Measurements from ENCODE around the gene DROSHA. TPM values are rescaled to one million over a fixed set of nuclear protein-coding genes. Genes with fewer than 3 reads are reported as not detected.
"Not testable (repeated sequence)": the region's sequence is repeated elsewhere in the genome, so short reads cannot be mapped to it uniquely, and the experiment has no call there.

DROSHA gene
- total RNA-seq, 2 experiments from 2014 or later = 59.6 to 66.1 TPM

- no peak overlapping the region for H3K4me3 Mint-ChIP-seq
- no peaks in the 10 kb centered on the region for H3K9me3 Mint-ChIP-seq
- peaks cover 50% of the 10 kb centered on the region for H3K36me3 Mint-ChIP-seq
- intact Hi-C loops (cut with micrococcal nuclease) = no loop called here
- no peaks in the 10 kb centered on the region for H3K27me3 Mint-ChIP-seq
- peaks cover 6% of the 10 kb centered on the region for H3K4me1 Mint-ChIP-seq (ENCODE audit: low read depth)
- no peak for DNase-seq
- CTCF ChIA-PET = no interaction called here
- H3K27ac Mint-ChIP-seq = no peak overlapping the region
- POLR2A ChIA-PET = no interaction called here
Measured at GRCh38 chr5:31554552-31554951, 22.7 kb upstream of the DROSHA start.

GRCh38 chr5:31553863-31554262 is 22.0 kb upstream of the DROSHA start:
- ChIA-PET POLR2A (no interaction called here), CTCF (no interaction called here)
- intact Hi-C loops (cut with micrococcal nuclease) = no loop called here
- peak overlapping the region; percentile 43 for H3K27ac Mint-ChIP-seq
- H3K36me3 Mint-ChIP-seq = peaks cover 50% of the 10 kb centered on the region
- H3K9me3 Mint-ChIP-seq = no peaks in the 10 kb centered on the region
- H3K4me1 Mint-ChIP-seq (ENCODE audit: low read depth) = peaks cover 9% of the 10 kb centered on the region
- no peak overlapping the region for H3K4me3 Mint-ChIP-seq
- no peak for DNase-seq
- no peaks in the 10 kb centered on the region for H3K27me3 Mint-ChIP-seq

- Mint-ChIP-seq H3K27ac (no peak overlapping the region), H3K4me3 (no peak overlapping the region), H3K36me3 (peaks cover 58% of the 10 kb centered on the region), H3K4me1 (ENCODE audit: low read depth) (peaks cover 14% of the 10 kb centered on the region), H3K9me3 (no peaks in the 10 kb centered on the region), H3K27me3 (no peaks in the 10 kb centered on the region)
- no peak for DNase-seq
- POLR2A ChIA-PET = no interaction called here
- intact Hi-C loops (cut with micrococcal nuclease) = no loop called here
- CTCF ChIA-PET = no interaction called here
Measured at GRCh38 chr5:31551878-31552277, 20.0 kb upstream of the DROSHA start.

- CTCF ChIA-PET, H3K27ac Mint-ChIP-seq: not testable (repeated sequence)
Measured at GRCh38 chr5:31549114-31549513, 17.2 kb upstream of the DROSHA start.

GRCh38 chr5:31537851-31538250 is 6.0 kb upstream of the DROSHA start:
- DNase-seq = no peak
- CTCF ChIA-PET = no interaction called here

More at GRCh38 chr5:31549114-31549513, 17.2 kb upstream of the DROSHA start:
- POLR2A ChIA-PET; DNase-seq; H3K27me3 Mint-ChIP-seq; H3K9me3 Mint-ChIP-seq; H3K4me3 Mint-ChIP-seq; intact Hi-C loops (cut with micrococcal nuclease): not testable (repeated sequence)
- Mint-ChIP-seq H3K36me3 (peaks cover 57% of the 10 kb centered on the region), H3K4me1 (ENCODE audit: low read depth) (peaks cover 12% of the 10 kb centered on the region)

GRCh38 chr5:31537349-31537748 is 5.5 kb upstream of the DROSHA start:
- Mint-ChIP-seq H3K4me1 (ENCODE audit: low read depth) (peaks cover 31% of the 10 kb centered on the region), H3K36me3 (peaks cover 24% of the 10 kb centered on the region), H3K27me3 (no peaks in the 10 kb centered on the region), H3K9me3 (no peaks in the 10 kb centered on the region), H3K4me3 (no peak overlapping the region), H3K27ac (no peak overlapping the region)
- POLR2A ChIA-PET = no interaction called here
- intact Hi-C loops (cut with micrococcal nuclease) = loop anchor here (10.0 kb wide), 1 partner anchor 777 kb away; the partner anchor contains the start of gene MTMR12
- DNase-seq = no peak
- CTCF ChIA-PET = no interaction called here

More at GRCh38 chr5:31537851-31538250, 6.0 kb upstream of the DROSHA start:
- H3K27ac Mint-ChIP-seq = no peak overlapping the region
- H3K9me3 Mint-ChIP-seq = no peaks in the 10 kb centered on the region
- POLR2A ChIA-PET = no interaction called here
- peaks cover 31% of the 10 kb centered on the region for H3K4me1 Mint-ChIP-seq (ENCODE audit: low read depth)
- H3K27me3 Mint-ChIP-seq = no peaks in the 10 kb centered on the region
- intact Hi-C loops (cut with micrococcal nuclease) = loop anchor here (10.0 kb wide), 1 partner anchor 777 kb away; the partner anchor contains the start of gene MTMR12
- H3K4me3 Mint-ChIP-seq = no peak overlapping the region
- H3K36me3 Mint-ChIP-seq = peaks cover 29% of the 10 kb centered on the region

GRCh38 chr5:31536873-31537272 is 5.0 kb upstream of the DROSHA start:
- Mint-ChIP-seq H3K27ac (no peak overlapping the region), H3K9me3 (no peaks in the 10 kb centered on the region), H3K36me3 (peaks cover 24% of the 10 kb centered on the region), H3K27me3 (no peaks in the 10 kb centered on the region), H3K4me3 (no peak overlapping the region), H3K4me1 (ENCODE audit: low read depth) (peaks cover 31% of the 10 kb centered on the region)
- CTCF ChIA-PET = no interaction called here
- intact Hi-C loops (cut with micrococcal nuclease) = loop anchor here (10.0 kb wide), 1 partner anchor 778 kb away; the partner anchor contains the start of gene MTMR12
- no peak for DNase-seq
- POLR2A ChIA-PET = no interaction called here

- no peak for DNase-seq
- intact Hi-C loops (cut with micrococcal nuclease) = loop anchor here (5.0 to 10.0 kb wide), 2 partner anchors 638 to 780 kb away; partner anchors contain the start of genes GOLPH3 and MTMR12
- POLR2A ChIA-PET = no interaction called here
- Mint-ChIP-seq H3K4me1 (ENCODE audit: low read depth) (peaks cover 48% of the 10 kb centered on the region), H3K4me3 (no peak overlapping the region), H3K27me3 (no peaks in the 10 kb centered on the region), H3K9me3 (no peaks in the 10 kb centered on the region), H3K36me3 (peaks cover 22% of the 10 kb centered on the region), H3K27ac (no peak overlapping the region)
- CTCF ChIA-PET = no interaction called here
Measured at GRCh38 chr5:31534527-31535046, 2.7 kb upstream of the DROSHA start.

- intact Hi-C loops (cut with micrococcal nuclease) = loop anchor here (5.0 to 10.0 kb wide), 2 partner anchors 641 to 783 kb away; partner anchors contain the start of genes GOLPH3 and MTMR12
- H3K4me3 Mint-ChIP-seq = peak overlapping the region; percentile 94
- H3K9me3 Mint-ChIP-seq = no peaks in the 10 kb centered on the region
- peaks cover 39% of the 10 kb centered on the region for H3K36me3 Mint-ChIP-seq
- ChIA-PET POLR2A (interaction anchor here (0.9 to 1.7 kb wide), 3 partner anchors 9 to 586 kb away, joined by 3 to 5 read pairs (median 5); no protein-coding TSS in a partner anchor), CTCF (interaction anchor here (1.0 to 1.5 kb wide), 5 partner anchors 9 to 107 kb away, joined by 3 to 12 read pairs (median 4); partner anchors contain the start of gene PDZD2)
- H3K4me1 Mint-ChIP-seq (ENCODE audit: low read depth) = peaks cover 47% of the 10 kb centered on the region
- peak; percentile 41 for DNase-seq
- H3K27ac Mint-ChIP-seq = peak overlapping the region; percentile 92
- no peaks in the 10 kb centered on the region for H3K27me3 Mint-ChIP-seq
Measured at GRCh38 chr5:31531543-31531887, 378 bp downstream of the DROSHA start.

GRCh38 chr5:31530541-31531265 is 1.2 kb downstream of the DROSHA start:
- Mint-ChIP-seq H3K4me3 (peak overlapping the region; percentile 94), H3K9me3 (no peaks in the 10 kb centered on the region), H3K36me3 (peaks cover 40% of the 10 kb centered on the region), H3K27ac (no peak overlapping the region), H3K27me3 (no peaks in the 10 kb centered on the region), H3K4me1 (ENCODE audit: low read depth) (peaks cover 47% of the 10 kb centered on the region)
- intact Hi-C loops (cut with micrococcal nuclease) = loop anchor here (5.0 to 10.0 kb wide), 2 partner anchors 642 to 784 kb away; partner anchors contain the start of genes GOLPH3 and MTMR12
- CTCF ChIA-PET = interaction anchor here (1.4 kb wide), 2 partner anchors 8 to 108 kb away, joined by 4 to 12 read pairs; partner anchors contain the start of gene PDZD2
- POLR2A ChIA-PET = interaction anchor here (1.7 kb wide), 1 partner anchor 10 kb away, joined by 5 read pairs; no protein-coding TSS in a partner anchor
- DNase-seq = no peak

- Mint-ChIP-seq H3K36me3 (peaks cover 54% of the 10 kb centered on the region), H3K27ac (no peak overlapping the region), H3K27me3 (no peaks in the 10 kb centered on the region), H3K9me3 (no peaks in the 10 kb centered on the region), H3K4me1 (ENCODE audit: low read depth) (peaks cover 6% of the 10 kb centered on the region), H3K4me3 (no peak overlapping the region)
- no peak for DNase-seq
- intact Hi-C loops (cut with micrococcal nuclease) = no loop called here
- POLR2A ChIA-PET = interaction anchor here (1.2 kb wide), 1 partner anchor 9 kb away, joined by 5 read pairs; the partner anchor contains the start of genes C5orf22 and DROSHA
- CTCF ChIA-PET = interaction anchor here (1.1 kb wide), 1 partner anchor 8 kb away, joined by 4 read pairs; the partner anchor contains the start of gene DROSHA
Measured at GRCh38 chr5:31523041-31523440, 8.9 kb downstream of the DROSHA start.

- CTCF ChIA-PET = no interaction called here
- Mint-ChIP-seq H3K27me3 (no peaks in the 10 kb centered on the region), H3K4me3 (no peak overlapping the region), H3K27ac (no peak overlapping the region), H3K36me3 (peaks cover 38% of the 10 kb centered on the region), H3K9me3 (no peaks in the 10 kb centered on the region), H3K4me1 (ENCODE audit: low read depth) (peaks cover 6% of the 10 kb centered on the region)
- POLR2A ChIA-PET = no interaction called here
- no peak for DNase-seq
- intact Hi-C loops (cut with micrococcal nuclease) = no loop called here
Measured at GRCh38 chr5:31516802-31517201, 15.1 kb downstream of the DROSHA start.

Data from activated CD4-positive, alpha-beta memory T cell treated with anti-CD3 and anti-CD28 coated beads for 36 hours (primary cell).